Thymus (tissue), 14 donors: ENCODE results near the gene BRAT1. TPM values are rescaled to one million over a fixed set of nuclear protein-coding genes. Genes with fewer than 3 reads are reported as not detected.

Experiments used
- DNase-seq, 9 donors: peaks; one replicate each; pipeline ENCODE4 v3.0.0-alpha.2; 2013; ENCODE audit warnings: low spot score in 9 of 9, low read depth in 6 of 9, missing footprints in 1 of 9
- H3K27ac ChIP-seq, 2 donors: one replicate each; pipeline ENCODE4 v1.5.1; 2013; ENCODE audit warnings: control low read depth in 1 of 2, low read depth in 1 of 2, low read length in 1 of 2, mild to moderate bottlenecking in 1 of 2, moderate library complexity in 1 of 2
- H3K27me3 ChIP-seq, 2 donors: one replicate each; pipeline ENCODE4 v1.5.1; 2013; ENCODE audit warnings: low read length in 1 of 2; ENCODE audit not compliant: control insufficient read depth in 2 of 2, insufficient read depth in 1 of 2
- H3K36me3 ChIP-seq, 2 donors: one replicate each; pipeline ENCODE4 v1.5.1; 2013; ENCODE audit warnings: low read length in 1 of 2, mild to moderate bottlenecking in 1 of 2, moderate library complexity in 1 of 2; ENCODE audit not compliant: control insufficient read depth in 2 of 2, insufficient read depth in 2 of 2
- H3K4me1 ChIP-seq, 2 donors: one replicate each; pipeline ENCODE4 v1.5.1; 2013; ENCODE audit warnings: low read length in 2 of 2; ENCODE audit not compliant: control insufficient read depth in 2 of 2, insufficient read depth in 2 of 2
- H3K4me3 ChIP-seq, 2 donors: one replicate each; pipeline ENCODE4 v1.5.1; 2013; ENCODE audit warnings: low read length in 2 of 2, control low read depth in 1 of 2, mild to moderate bottlenecking in 1 of 2
- H3K9me3 ChIP-seq, 2 donors: one replicate each; pipeline ENCODE4 v1.5.1; 2013; ENCODE audit warnings: low read length in 1 of 2, mild to moderate bottlenecking in 1 of 2; ENCODE audit not compliant: control insufficient read depth in 2 of 2, insufficient read depth in 1 of 2
- WGBS: extraction: QIAGEN DNeasy Blood & Tissue Kit; methylation state at CpG from one replicate; pipeline ENCODE4 v1.1.7; 2013; 5-methylcytosine and 5-hydroxymethylcytosine counted together
- long read RNA-seq, 10 donors: transcript quantifications; one replicate each; lab custom pipeline, GENCODE V29; 2026
- polyA plus RNA-seq: library from polyadenylated mRNA; stranded (reverse); fragments of 200-250 nt; gene quantifications from one replicate; pipeline ENCODE4 v1.2.3, GENCODE V29; 2013
- total RNA-seq: library from RNA; stranded (reverse); fragments of 120-200 nt; gene quantifications from one replicate; pipeline ENCODE4 v1.2.4, GENCODE V29; 2013
- donor health status: healthy.

BRAT1 gene
- total RNA-seq (19.9 TPM), polyA plus RNA-seq (40.8 TPM)
- long read RNA-seq, donor 1: 0 reads
- long read RNA-seq, donor 2: 0 reads
- long read RNA-seq, donor 3, partial matches to known transcripts: 0 of 1 reads
- long read RNA-seq, donor 3, other reads (novel, unspliced or antisense): 0 of 1 reads
- long read RNA-seq, donor 4, partial matches to known transcripts: 0 of 1 reads
- long read RNA-seq, donor 4, other reads (novel, unspliced or antisense): 0 of 1 reads
- long read RNA-seq, donor 5, partial matches to known transcripts: 0 of 2 reads
- long read RNA-seq, donor 5, other reads (novel, unspliced or antisense): 0 of 2 reads
- long read RNA-seq, donor 6, partial matches to known transcripts: 0 of 2 reads
- long read RNA-seq, donor 6, other reads (novel, unspliced or antisense): 0 of 2 reads
- long read RNA-seq, donor 7, partial matches to known transcripts: 0 of 1 reads
- long read RNA-seq, donor 7, other reads (novel, unspliced or antisense): 0 of 1 reads
- long read RNA-seq, donor 8, partial matches to known transcripts: 0 of 1 reads
- long read RNA-seq, donor 8, other reads (novel, unspliced or antisense): 0 of 1 reads
- long read RNA-seq, donor 9, partial matches to known transcripts: 0 of 1 reads
- long read RNA-seq, donor 9, other reads (novel, unspliced or antisense): 0 of 1 reads
- long read RNA-seq, donor 10, partial matches to known transcripts: 0 of 1 reads
- long read RNA-seq, donor 10, other reads (novel, unspliced or antisense): 0 of 1 reads

- Histone ChIP-seq H3K4me1 (peaks cover 13 to 38% of the 10 kb centered on the region in 2 donors), H3K27ac (peak within 1 kb of the TSS; percentile 99), H3K36me3 (peaks cover 8 to 10% of the 10 kb centered on the region in 2 donors), H3K4me3 (peak within 1 kb of the TSS; percentile 72 to 86), H3K27me3 (peaks cover 0 to 4% of the 10 kb centered on the region in 2 donors), H3K9me3 (no peaks in the 10 kb centered on the region)
- peak; percentile 74 to 95 (median 86) for DNase-seq
- under 1% methylated on average over 79 of the region's 79 CpGs for WGBS
These were observed at the start of gene BRAT1 for GRCh38 chr7:2555121-2556052. BRAT1 (minus strand) TSS chr7:2555524; CDS start chr7:2554431, 1,093 bp downstream.

- whole genome bisulfite sequencing: 96% methylated on average over 29 of the region's 29 CpGs
- no peak for DNase-seq
- Histone ChIP-seq H3K27ac (no peak overlapping the region), H3K36me3 (no peaks in the 10 kb centered on the region), H3K4me1 (peaks cover 0 to 22% of the 10 kb centered on the region in 2 donors), H3K9me3 (peaks cover 0 to 3% of the 10 kb centered on the region in 2 donors), H3K4me3 (no peak overlapping the region), H3K27me3 (no peaks in the 10 kb centered on the region)
These were observed 49.4 kb upstream of the BRAT1 start for GRCh38 chr7:2604608-2605174.

GRCh38 chr7:2603044-2603965 is 48.0 kb upstream of the BRAT1 start:
- Histone ChIP-seq H3K4me3 (no peak overlapping the region), H3K36me3 (peaks cover 3 to 4% of the 10 kb centered on the region in 2 donors), H3K27ac (no peak overlapping the region), H3K4me1 (peaks cover 0 to 11% of the 10 kb centered on the region in 2 donors), H3K9me3 (peaks cover 0 to 3% of the 10 kb centered on the region in 2 donors), H3K27me3 (no peaks in the 10 kb centered on the region)
- no peak for DNase-seq
- WGBS: 90% methylated on average over 35 of the region's 35 CpGs

GRCh38 chr7:2602406-2603043 is 47.2 kb upstream of the BRAT1 start:
- H3K9me3 ChIP-seq: peaks cover 0 to 3% of the 10 kb centered on the region in 2 donors
- H3K36me3 ChIP-seq: peaks cover 3 to 4% of the 10 kb centered on the region in 2 donors
- H3K4me1 ChIP-seq: peaks cover 0 to 6% of the 10 kb centered on the region in 2 donors
- DNase-seq: peak in 3 of 9 donors; percentile 19 to 58 (median 35)
- no peaks in the 10 kb centered on the region for H3K27me3 ChIP-seq
- 68% methylated on average over 19 of the region's 19 CpGs for WGBS
- H3K27ac ChIP-seq: no peak overlapping the region
- no peak overlapping the region for H3K4me3 ChIP-seq

- Histone ChIP-seq H3K27me3 (no peaks in the 10 kb centered on the region), H3K4me1 (peaks cover 0 to 6% of the 10 kb centered on the region in 2 donors), H3K4me3 (no peak overlapping the region), H3K9me3 (peaks cover 0 to 9% of the 10 kb centered on the region in 2 donors), H3K36me3 (peaks cover 4 to 5% of the 10 kb centered on the region in 2 donors), H3K27ac (no peak overlapping the region)
- DNase-seq: no peak
- WGBS: 97% methylated on average over 11 of the region's 11 CpGs
These were observed 46.6 kb upstream of the BRAT1 start for GRCh38 chr7:2601907-2602306.

- H3K27ac ChIP-seq: no peak overlapping the region
- no peak overlapping the region for H3K4me3 ChIP-seq
- no peak for DNase-seq
- H3K9me3 ChIP-seq: peaks cover 0 to 9% of the 10 kb centered on the region in 2 donors
- H3K36me3 ChIP-seq: peaks cover 4 to 5% of the 10 kb centered on the region in 2 donors
- H3K4me1 ChIP-seq: peaks cover 0 to 6% of the 10 kb centered on the region in 2 donors
- WGBS: 75% methylated on average over 9 of the region's 9 CpGs
- H3K27me3 ChIP-seq: no peaks in the 10 kb centered on the region
These were observed 45.7 kb upstream of the BRAT1 start for GRCh38 chr7:2601065-2601464.

GRCh38 chr7:2598154-2598823 is 43.0 kb upstream of the BRAT1 start:
- peaks cover 4 to 15% of the 10 kb centered on the region in 2 donors for H3K36me3 ChIP-seq
- 95% methylated on average over 29 of the region's 29 CpGs for WGBS

More at GRCh38 chr7:2598154-2598823, 43.0 kb upstream of the BRAT1 start:
- Histone ChIP-seq H3K9me3 (peaks cover 0 to 9% of the 10 kb centered on the region in 2 donors), H3K27me3 (no peaks in the 10 kb centered on the region), H3K27ac (no peak overlapping the region), H3K4me1 (peaks cover 0 to 6% of the 10 kb centered on the region in 2 donors), H3K4me3 (no peak overlapping the region)
- DNase-seq: no peak
